GM23338 (cell line): ENCODE measurements around the gene UNC13A. TPM values are rescaled to one million over a fixed set of nuclear protein-coding genes. Genes with fewer than 3 reads are reported as not detected.
A peak's percentile ranks its signal among the peaks of the same experiment; 100 is the strongest.

Experiments
- ATAC-seq: fragments of 200-7000 bp; cut with Tn5 transposase; 3 replicates; pipeline ENCODE4 v1.9.1; 2020
- DNase-seq: peaks from one replicate; pipeline ENCODE4 v3.0.0-alpha.2; 2015; ENCODE audit warnings: low spot score
- H2AFZ ChIP-seq: fragments of 200-600 bp; sonication (generic); 2 replicates; pipeline ENCODE4 v1.8.0; 2016; ENCODE audit warnings: antibody characterized with exemption, mild to moderate bottlenecking, moderate library complexity
- H3F3A ChIP-seq: fragments of 200-600 bp; sonication (generic); replicated peaks from 2 replicates; pipeline ENCODE4 v1.8.0; 2017; ENCODE audit warnings: antibody characterized with exemption, mixed run types, low read depth
- H3K27ac ChIP-seq: fragments of 200-600 bp; sonication (generic); 2 replicates; pipeline ENCODE4 v1.6.1; 2016; ENCODE audit warnings: low read depth
- H3K27me3 ChIP-seq: fragments of 200-600 bp; sonication (generic); 2 replicates; pipeline ENCODE4 v1.8.0; 2016; ENCODE audit warnings: mild to moderate bottlenecking, mixed run types, moderate library complexity; ENCODE audit not compliant: insufficient read depth
- H3K36me3 ChIP-seq: fragments of 200-600 bp; sonication (generic); 2 replicates; pipeline ENCODE4 v1.8.0; 2016; ENCODE audit warnings: mild to moderate bottlenecking; ENCODE audit not compliant: insufficient read depth
- H3K4me1 ChIP-seq: fragments of 200-600 bp; sonication (generic); 2 replicates; pipeline ENCODE4 v1.8.0; 2016; ENCODE audit warnings: mild to moderate bottlenecking, moderate library complexity; ENCODE audit not compliant: insufficient read depth
- H3K4me2 ChIP-seq: fragments of 200-600 bp; sonication (generic); 2 replicates; pipeline ENCODE4 v1.7.1; 2017; ENCODE audit warnings: mixed run types
- H3K4me3 ChIP-seq: fragments of 200-600 bp; sonication (generic); 2 replicates; pipeline ENCODE4 v1.6.1; 2016; ENCODE audit warnings: mixed run types
- H3K79me2 ChIP-seq: fragments of 200-600 bp; sonication (generic); replicated peaks from 2 replicates; pipeline ENCODE4 v1.8.0; 2017; ENCODE audit warnings: mild to moderate bottlenecking; ENCODE audit not compliant: insufficient read depth
- H3K9me2 ChIP-seq: fragments of 200-600 bp; sonication (generic); 2 replicates; pipeline ENCODE4 v1.8.0; 2017; ENCODE audit not compliant: insufficient read depth
- H4K20me1 ChIP-seq: fragments of 200-600 bp; sonication (generic); replicated peaks from 2 replicates; pipeline ENCODE4 v1.8.0; 2017; ENCODE audit warnings: mild to moderate bottlenecking; ENCODE audit not compliant: insufficient read depth
- H3K27ac Mint-ChIP-seq: 2 replicates; pipeline ENCODE4 v1.8.0; 2020; ENCODE audit warnings: inconsistent platforms, mild to moderate bottlenecking, moderate library complexity, mixed read lengths
- H3K27me3 Mint-ChIP-seq: 3 replicates; pipeline ENCODE4 v1.8.0; 2022; ENCODE audit warnings: low read depth, mild to moderate bottlenecking, moderate library complexity, mixed read lengths, inconsistent platforms; ENCODE audit not compliant: insufficient read depth, poor library complexity
- H3K36me3 Mint-ChIP-seq: 3 replicates; pipeline ENCODE4 v1.8.0; 2021; ENCODE audit warnings: low read depth, mild to moderate bottlenecking, inconsistent platforms, moderate library complexity, mixed read lengths
- H3K4me1 Mint-ChIP-seq: 3 replicates; pipeline ENCODE4 v1.8.0; 2020; ENCODE audit warnings: mild to moderate bottlenecking, inconsistent platforms, mixed read lengths
- H3K4me3 Mint-ChIP-seq: 3 replicates; pipeline ENCODE4 v1.8.0; 2021; ENCODE audit warnings: moderate library complexity, mild to moderate bottlenecking, inconsistent platforms, mixed read lengths
- H3K9me3 Mint-ChIP-seq: 3 replicates; pipeline ENCODE4 v1.8.0; 2020; ENCODE audit warnings: moderate library complexity, mild to moderate bottlenecking, inconsistent platforms, mixed read lengths
- CREB1 ChIP-seq: fragments of 250-450 bp; sonication (Bioruptor Pico); IDR thresholded peaks from 2 replicates; pipeline ENCODE4 v1.5.0; 2020; ENCODE audit warnings: low read depth, mild to moderate bottlenecking, moderate library complexity
- ETS1 ChIP-seq: IDR thresholded peaks from 2 replicates; pipeline ENCODE4 v1.6.1; 2016; ENCODE audit warnings: antibody characterized with exemption
- EZH2 ChIP-seq: fragments of 200-600 bp; sonication (generic); IDR thresholded peaks from one replicate; pipeline ENCODE4 v1.8.0; 2017; ENCODE audit warnings: antibody characterized with exemption, mild to moderate bottlenecking, low read depth; ENCODE audit not compliant: unreplicated experiment
- NANOG ChIP-seq: IDR thresholded peaks from 2 replicates; pipeline ENCODE4 v1.6.1; 2016; ENCODE audit warnings: antibody characterized with exemption, borderline replicate concordance
- ZNF331 ChIP-seq: fragments of 250-450 bp; sonication (Bioruptor Pico); IDR thresholded peaks from 2 replicates; pipeline ENCODE4 v1.5.0; 2020; ENCODE audit warnings: low read depth, mild to moderate bottlenecking, moderate library complexity
- polyA plus RNA-seq: library from polyadenylated mRNA; unstranded; fragments of >200 nt; fragmentation: Nextera tagmentation; extraction: Ambion mirVana; gene quantifications from 2 replicates; pipeline ENCODE4 v1.2.1, GENCODE V29; 2016
- total RNA-seq: library from RNA; depleted of rRNA; stranded (reverse); fragments of >200 nt; shearing (Covaris generic); gene quantifications from 2 replicates; pipeline ENCODE4 v1.2.3, GENCODE V29; 2014
- TF ChIP-seq, protein P1 (sequence below): IDR thresholded peaks from one replicate; pipeline ENCODE4 v1.6.1; 2018; ENCODE audit warnings: antibody characterized with exemption; ENCODE audit not compliant: unreplicated experiment
- TF ChIP-seq, protein P2 (sequence below), 2 experiments: fragments of 200-600 bp in 1 of 2; sonication (generic) in 1 of 2; conservative IDR thresholded peaks; 2 replicates each; pipeline versions ENCODE4 v1.5.1 to v1.6.1; 2016 to 2017; ENCODE audit warnings: antibody characterized with exemption in 2 of 2, low read depth in 2 of 2, mild to moderate bottlenecking in 2 of 2, moderate library complexity in 1 of 2

UNC13A gene
- total and polyA plus RNA-seq, 2 experiments from 2014 or later, result 9.5 to 30.4 TPM

DNA sequence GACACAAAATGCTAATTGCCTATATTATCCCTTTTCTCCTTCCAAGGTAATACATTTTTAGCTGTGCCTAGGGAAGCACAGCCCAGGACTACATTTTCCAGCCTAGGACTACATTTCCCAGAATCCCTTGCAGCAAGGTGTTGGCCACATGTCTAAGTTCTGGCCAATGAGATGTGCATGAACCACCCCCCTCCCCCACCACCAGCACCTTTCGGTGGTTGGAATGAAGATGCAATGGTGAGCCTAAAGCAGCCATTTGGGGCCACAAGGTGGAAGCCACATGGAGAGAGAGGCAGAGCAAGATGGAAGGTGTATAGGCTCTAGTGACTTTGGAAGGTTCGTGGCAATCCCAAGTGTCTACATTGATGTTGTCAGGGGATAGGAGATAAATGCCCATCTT, 16.2 kb downstream of the UNC13A start:
- no peaks in the 10 kb centered on the region; the same call in 1 of the 3 replicates for H3K9me3 Mint-ChIP-seq
- DNase-seq (peak; percentile 87), ATAC-seq (peak; percentile 85)
- Histone ChIP-seq H3F3A (no peaks in the 10 kb centered on the region), H3K9me2 (no peaks in the 10 kb centered on the region), H4K20me1 (no peaks in the 10 kb centered on the region; the same call in 1 of the 2 replicates), H3K27me3 (no peaks in the 10 kb centered on the region), H3K4me3 (no peak overlapping the region), H3K4me2 (no peak overlapping the region), H3K79me2 (peaks cover 7% of the 10 kb centered on the region), H2AFZ (no peak overlapping the region), H3K27ac (no peak overlapping the region), H3K36me3 (peaks cover 6% of the 10 kb centered on the region; the same call in 1 of the 2 replicates), H3K4me1 (no peaks in the 10 kb centered on the region; the same call in 1 of the 2 replicates)
- H3K4me1 Mint-ChIP-seq, result peaks cover 7% of the 10 kb centered on the region
- H3K4me3 Mint-ChIP-seq, result no peak overlapping the region
- no peak overlapping the region for H3K27ac Mint-ChIP-seq
- TF ChIP-seq, protein P1, sequence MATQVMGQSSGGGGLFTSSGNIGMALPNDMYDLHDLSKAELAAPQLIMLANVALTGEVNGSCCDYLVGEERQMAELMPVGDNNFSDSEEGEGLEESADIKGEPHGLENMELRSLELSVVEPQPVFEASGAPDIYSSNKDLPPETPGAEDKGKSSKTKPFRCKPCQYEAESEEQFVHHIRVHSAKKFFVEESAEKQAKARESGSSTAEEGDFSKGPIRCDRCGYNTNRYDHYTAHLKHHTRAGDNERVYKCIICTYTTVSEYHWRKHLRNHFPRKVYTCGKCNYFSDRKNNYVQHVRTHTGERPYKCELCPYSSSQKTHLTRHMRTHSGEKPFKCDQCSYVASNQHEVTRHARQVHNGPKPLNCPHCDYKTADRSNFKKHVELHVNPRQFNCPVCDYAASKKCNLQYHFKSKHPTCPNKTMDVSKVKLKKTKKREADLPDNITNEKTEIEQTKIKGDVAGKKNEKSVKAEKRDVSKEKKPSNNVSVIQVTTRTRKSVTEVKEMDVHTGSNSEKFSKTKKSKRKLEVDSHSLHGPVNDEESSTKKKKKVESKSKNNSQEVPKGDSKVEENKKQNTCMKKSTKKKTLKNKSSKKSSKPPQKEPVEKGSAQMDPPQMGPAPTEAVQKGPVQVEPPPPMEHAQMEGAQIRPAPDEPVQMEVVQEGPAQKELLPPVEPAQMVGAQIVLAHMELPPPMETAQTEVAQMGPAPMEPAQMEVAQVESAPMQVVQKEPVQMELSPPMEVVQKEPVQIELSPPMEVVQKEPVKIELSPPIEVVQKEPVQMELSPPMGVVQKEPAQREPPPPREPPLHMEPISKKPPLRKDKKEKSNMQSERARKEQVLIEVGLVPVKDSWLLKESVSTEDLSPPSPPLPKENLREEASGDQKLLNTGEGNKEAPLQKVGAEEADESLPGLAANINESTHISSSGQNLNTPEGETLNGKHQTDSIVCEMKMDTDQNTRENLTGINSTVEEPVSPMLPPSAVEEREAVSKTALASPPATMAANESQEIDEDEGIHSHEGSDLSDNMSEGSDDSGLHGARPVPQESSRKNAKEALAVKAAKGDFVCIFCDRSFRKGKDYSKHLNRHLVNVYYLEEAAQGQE, result peak; percentile 11
- TF ChIP-seq ETS1 (peak; percentile 59; the same call in 1 of the 2 replicates), EZH2 (no peak), NANOG (no peak), CREB1 (CRISPR knock-in tag) (peak; percentile 50)
- peaks cover 44% of the 10 kb centered on the region for H3K36me3 Mint-ChIP-seq
- H3K27me3 Mint-ChIP-seq, result peaks cover 12% of the 10 kb centered on the region

GRCh38 chr19:17669419-17669818, 18.7 kb downstream of the UNC13A start:
- H3K4me2 ChIP-seq, result no peak overlapping the region
- H3K9me2 ChIP-seq, result no peaks in the 10 kb centered on the region
- no peak overlapping the region for H2AFZ ChIP-seq
- H3K27ac ChIP-seq, result no peak overlapping the region
- Mint-ChIP-seq H3K27me3 (peaks cover 16% of the 10 kb centered on the region), H3K4me1 (no peaks in the 10 kb centered on the region), H3K27ac (no peak overlapping the region), H3K9me3 (peaks cover 5% of the 10 kb centered on the region), H3K4me3 (no peak overlapping the region), H3K36me3 (peaks cover 68% of the 10 kb centered on the region)
- no peak overlapping the region for H3K4me3 ChIP-seq
- H4K20me1 ChIP-seq, result no peaks in the 10 kb centered on the region; the same call in 1 of the 2 replicates
- DNase-seq (no peak), ATAC-seq (no peak)
- no peaks in the 10 kb centered on the region for H3K4me1 ChIP-seq
- no peaks in the 10 kb centered on the region for H3F3A ChIP-seq
- H3K36me3 ChIP-seq, result peaks cover 18% of the 10 kb centered on the region
- no peaks in the 10 kb centered on the region for H3K27me3 ChIP-seq
- no peaks in the 10 kb centered on the region for H3K79me2 ChIP-seq
- no peak for TF ChIP-seq ZNF331 (CRISPR knock-in tag)
- TF ChIP-seq, protein P1, result no peak
- TF ChIP-seq, protein P2, sequence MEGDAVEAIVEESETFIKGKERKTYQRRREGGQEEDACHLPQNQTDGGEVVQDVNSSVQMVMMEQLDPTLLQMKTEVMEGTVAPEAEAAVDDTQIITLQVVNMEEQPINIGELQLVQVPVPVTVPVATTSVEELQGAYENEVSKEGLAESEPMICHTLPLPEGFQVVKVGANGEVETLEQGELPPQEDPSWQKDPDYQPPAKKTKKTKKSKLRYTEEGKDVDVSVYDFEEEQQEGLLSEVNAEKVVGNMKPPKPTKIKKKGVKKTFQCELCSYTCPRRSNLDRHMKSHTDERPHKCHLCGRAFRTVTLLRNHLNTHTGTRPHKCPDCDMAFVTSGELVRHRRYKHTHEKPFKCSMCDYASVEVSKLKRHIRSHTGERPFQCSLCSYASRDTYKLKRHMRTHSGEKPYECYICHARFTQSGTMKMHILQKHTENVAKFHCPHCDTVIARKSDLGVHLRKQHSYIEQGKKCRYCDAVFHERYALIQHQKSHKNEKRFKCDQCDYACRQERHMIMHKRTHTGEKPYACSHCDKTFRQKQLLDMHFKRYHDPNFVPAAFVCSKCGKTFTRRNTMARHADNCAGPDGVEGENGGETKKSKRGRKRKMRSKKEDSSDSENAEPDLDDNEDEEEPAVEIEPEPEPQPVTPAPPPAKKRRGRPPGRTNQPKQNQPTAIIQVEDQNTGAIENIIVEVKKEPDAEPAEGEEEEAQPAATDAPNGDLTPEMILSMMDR (conservative IDR thresholded peaks at IDR 0.05; ENCODE audit: low read depth in 2 of 2), result no peak
- no peak for TF ChIP-seq ETS1
